ENCODE measurements around the gene MUC2.

DNA sequence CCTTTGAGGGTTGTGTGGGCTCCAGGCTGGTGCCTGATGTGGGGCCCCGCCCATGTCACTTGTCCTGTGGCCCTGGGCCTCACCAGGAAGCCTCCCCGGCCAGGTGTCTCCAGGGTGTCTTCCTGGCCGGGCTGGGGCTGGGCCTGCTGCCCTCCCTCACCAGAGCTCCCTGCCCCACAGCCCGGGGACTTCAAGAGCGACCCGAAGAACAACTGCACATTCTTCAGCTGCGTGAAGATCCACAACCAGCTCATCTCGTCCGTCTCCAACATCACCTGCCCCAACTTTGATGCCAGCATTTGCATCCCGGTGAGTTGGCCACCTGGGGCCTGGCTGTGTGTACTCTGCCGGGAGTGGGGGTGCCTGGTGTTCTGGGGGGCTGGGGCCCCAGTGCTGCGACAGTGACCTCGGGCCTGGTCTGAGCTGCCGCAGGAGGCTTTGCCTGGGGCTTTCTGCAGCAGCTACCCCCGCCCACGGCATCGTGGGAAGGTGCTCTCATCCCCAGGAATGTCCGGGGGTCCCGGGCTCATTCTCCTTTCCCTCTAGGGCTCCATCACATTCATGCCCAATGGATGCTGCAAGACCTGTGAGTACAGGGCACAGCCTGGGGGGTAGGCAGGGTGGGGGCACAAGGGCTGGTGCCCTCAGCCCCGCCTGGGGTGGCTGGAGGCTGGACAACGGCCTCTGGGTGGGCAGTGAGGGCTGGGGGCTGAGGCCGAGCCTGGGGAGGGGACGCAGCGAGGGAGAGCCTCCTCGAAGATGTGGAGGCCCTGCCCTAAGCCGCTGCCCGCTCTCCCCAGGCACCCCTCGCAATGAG, 34.6 kb downstream of the MUC2 start:
- TF ChIP-seq, protein P1, sequence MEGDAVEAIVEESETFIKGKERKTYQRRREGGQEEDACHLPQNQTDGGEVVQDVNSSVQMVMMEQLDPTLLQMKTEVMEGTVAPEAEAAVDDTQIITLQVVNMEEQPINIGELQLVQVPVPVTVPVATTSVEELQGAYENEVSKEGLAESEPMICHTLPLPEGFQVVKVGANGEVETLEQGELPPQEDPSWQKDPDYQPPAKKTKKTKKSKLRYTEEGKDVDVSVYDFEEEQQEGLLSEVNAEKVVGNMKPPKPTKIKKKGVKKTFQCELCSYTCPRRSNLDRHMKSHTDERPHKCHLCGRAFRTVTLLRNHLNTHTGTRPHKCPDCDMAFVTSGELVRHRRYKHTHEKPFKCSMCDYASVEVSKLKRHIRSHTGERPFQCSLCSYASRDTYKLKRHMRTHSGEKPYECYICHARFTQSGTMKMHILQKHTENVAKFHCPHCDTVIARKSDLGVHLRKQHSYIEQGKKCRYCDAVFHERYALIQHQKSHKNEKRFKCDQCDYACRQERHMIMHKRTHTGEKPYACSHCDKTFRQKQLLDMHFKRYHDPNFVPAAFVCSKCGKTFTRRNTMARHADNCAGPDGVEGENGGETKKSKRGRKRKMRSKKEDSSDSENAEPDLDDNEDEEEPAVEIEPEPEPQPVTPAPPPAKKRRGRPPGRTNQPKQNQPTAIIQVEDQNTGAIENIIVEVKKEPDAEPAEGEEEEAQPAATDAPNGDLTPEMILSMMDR (IDR thresholded peaks at IDR 0.05; ENCODE audit: insufficient read depth, low read depth, low read length): no peak
- no peak for TF ChIP-seq EZH2 (IDR thresholded peaks at IDR 0.05; ENCODE audit: insufficient read depth, low read length)

All from astrocyte (in vitro differentiated cells and primary cell).